Loucy (cell line): ENCODE results near the gene UBTD2.

Experiments
- H2AFZ ChIP-seq: fragments of 200-600 bp; sonication (generic); 2 replicates; pipeline ENCODE4 v1.6.0; 2016; ENCODE audit warnings: antibody characterized with exemption, mild to moderate bottlenecking, low read length, moderate library complexity
- H3F3A ChIP-seq: fragments of 200-600 bp; 2 replicates; pipeline ENCODE4 v1.6.0; 2016; ENCODE audit warnings: antibody characterized with exemption, low read depth, mild to moderate bottlenecking
- H3K27me3 ChIP-seq: fragments of 200-600 bp; sonication (generic); 2 replicates; pipeline ENCODE4 v1.6.1; 2014; ENCODE audit warnings: low read length, mild to moderate bottlenecking; ENCODE audit not compliant: insufficient read depth, poor library complexity, severe bottlenecking
- H3K36me3 ChIP-seq: fragments of 200-600 bp; sonication (generic); 2 replicates; pipeline ENCODE4 v1.6.1; 2016; ENCODE audit warnings: low read length; ENCODE audit not compliant: insufficient read depth
- H3K4me1 ChIP-seq: fragments of 200-600 bp; sonication (generic); 2 replicates; pipeline ENCODE4 v1.5.1; 2014; ENCODE audit warnings: low read length, mild to moderate bottlenecking; ENCODE audit not compliant: insufficient read depth, poor library complexity, severe bottlenecking
- H3K4me2 ChIP-seq: fragments of 200-600 bp; sonication (generic); 2 replicates; pipeline ENCODE4 v1.6.0; 2014; ENCODE audit warnings: antibody characterized with exemption, low read length, low read depth, mild to moderate bottlenecking; ENCODE audit not compliant: poor library complexity, severe bottlenecking
- H3K4me3 ChIP-seq: fragments of 200-600 bp; sonication (generic); 2 replicates; pipeline ENCODE4 v1.5.1; 2014; ENCODE audit warnings: low read length, mild to moderate bottlenecking, mixed read lengths; ENCODE audit not compliant: poor library complexity, severe bottlenecking
- H3K79me2 ChIP-seq: fragments of 200-600 bp; sonication (generic); 2 replicates; pipeline ENCODE4 v1.6.1; 2014; ENCODE audit warnings: low read length; ENCODE audit not compliant: insufficient read depth
- H3K9ac ChIP-seq: fragments of 200-600 bp; sonication (generic); 2 replicates; pipeline ENCODE4 v1.6.0; 2014; ENCODE audit warnings: mild to moderate bottlenecking, low read depth, low read length, moderate library complexity; ENCODE audit not compliant: poor library complexity, severe bottlenecking
- H3K9me2 ChIP-seq: fragments of 200-600 bp; sonication (generic); replicated peaks from 2 replicates; pipeline ENCODE4 v1.6.1; 2016; ENCODE audit warnings: low read depth, low read length, mixed read lengths
- H3K9me3 ChIP-seq: fragments of 200-600 bp; sonication (generic); 2 replicates; pipeline ENCODE4 v1.6.1; 2014; ENCODE audit warnings: mild to moderate bottlenecking, antibody characterized with exemption, low read length, low read depth; ENCODE audit not compliant: insufficient read depth
- H4K20me1 ChIP-seq: fragments of 200-600 bp; sonication (generic); 2 replicates; pipeline ENCODE4 v1.6.0; 2014; ENCODE audit warnings: antibody characterized with exemption, low read length, mild to moderate bottlenecking; ENCODE audit not compliant: insufficient read depth, poor library complexity, severe bottlenecking
- CTCF ChIP-seq: fragments of 200-600 bp; sonication (generic); conservative IDR thresholded peaks from 2 replicates; pipeline ENCODE4 v1.5.1; 2014; ENCODE audit warnings: mild to moderate bottlenecking, antibody characterized with exemption, low read length
- EZH2phosphoT487 ChIP-seq: fragments of 200-600 bp; IDR thresholded peaks from 2 replicates; pipeline ENCODE4 v1.6.1; 2018; ENCODE audit warnings: antibody characterized with exemption, mild to moderate bottlenecking, moderate library complexity, borderline replicate concordance

The UBTD2 gene

GRCh38 chr5:172274951-172275753 lies 8.4 kb downstream of the UBTD2 start:
- peaks cover 84% of the 10 kb centered on the region for H3K79me2 ChIP-seq
- H3K9ac ChIP-seq: no peak overlapping the region
- no peaks in the 10 kb centered on the region for H3K36me3 ChIP-seq
- no peak overlapping the region for H3K4me2 ChIP-seq
- H3K4me1 ChIP-seq: no peaks in the 10 kb centered on the region
- no peak for TF ChIP-seq CTCF
- TF ChIP-seq EZH2phosphoT487: no peak
- H3K9me3 ChIP-seq: no peaks in the 10 kb centered on the region
- no peaks in the 10 kb centered on the region for H3K9me2 ChIP-seq
- H3K27me3 ChIP-seq: no peaks in the 10 kb centered on the region
- peaks cover 24% of the 10 kb centered on the region for H4K20me1 ChIP-seq
- no peak overlapping the region for H3K4me3 ChIP-seq
- H3F3A ChIP-seq: no peaks in the 10 kb centered on the region
- H2AFZ ChIP-seq: no peak overlapping the region

GRCh38 chr5:172267943-172268342 lies 15.6 kb downstream of the UBTD2 start:
- Histone ChIP-seq H3K36me3 (no peaks in the 10 kb centered on the region), H3K4me1 (no peaks in the 10 kb centered on the region), H3K4me3 (no peak overlapping the region), H3K9ac (no peak overlapping the region), H3F3A (no peaks in the 10 kb centered on the region), H3K79me2 (peaks cover 57% of the 10 kb centered on the region), H3K27me3 (no peaks in the 10 kb centered on the region), H4K20me1 (peaks cover 12% of the 10 kb centered on the region), H3K9me3 (no peaks in the 10 kb centered on the region), H3K4me2 (no peak overlapping the region), H3K9me2 (no peaks in the 10 kb centered on the region), H2AFZ (no peak overlapping the region)
- TF ChIP-seq CTCF (no peak), EZH2phosphoT487 (no peak)

GRCh38 chr5:172266676-172267092 lies 16.9 kb downstream of the UBTD2 start:
- peaks cover 55% of the 10 kb centered on the region for H3K79me2 ChIP-seq
- TF ChIP-seq CTCF (no peak), EZH2phosphoT487 (no peak)
- no peaks in the 10 kb centered on the region for H3K9me2 ChIP-seq
- peaks cover 7% of the 10 kb centered on the region for H4K20me1 ChIP-seq
- H3K4me3 ChIP-seq: no peak overlapping the region
- H3K9me3 ChIP-seq: no peaks in the 10 kb centered on the region
- H3K36me3 ChIP-seq: no peaks in the 10 kb centered on the region
- H3K27me3 ChIP-seq: no peaks in the 10 kb centered on the region
- H3K9ac ChIP-seq: no peak overlapping the region
- H2AFZ ChIP-seq: no peak overlapping the region
- no peaks in the 10 kb centered on the region for H3F3A ChIP-seq
- no peak overlapping the region for H3K4me2 ChIP-seq
- H3K4me1 ChIP-seq: no peaks in the 10 kb centered on the region
